BE2C (cell line): ENCODE measurements around the gene RAB33A.

Experiments
- DNase-seq: peaks from one replicate; pipeline ENCODE4 v3.0.0-alpha.2; 2020
- H3K27me3 ChIP-seq: fragments of 250-450 bp; sonication (Bioruptor Pico); 2 replicates; pipeline ENCODE4 v1.5.1; 2020; ENCODE audit warnings: mild to moderate bottlenecking
- H3K36me3 ChIP-seq: fragments of 250-450 bp; sonication (Bioruptor Pico); 2 replicates; pipeline ENCODE4 v1.5.1; 2020; ENCODE audit warnings: mild to moderate bottlenecking
- H3K4me1 ChIP-seq: fragments of 250-450 bp; sonication (Bioruptor Pico); 2 replicates; pipeline ENCODE4 v1.5.1; 2020
- H3K4me3 ChIP-seq: 2 replicates; pipeline ENCODE4 v1.5.1; 2011; ENCODE audit warnings: low read depth, low read length
- H3K9me3 ChIP-seq: fragments of 250-450 bp; sonication (Bioruptor Pico); 2 replicates; pipeline ENCODE4 v1.5.1; 2020
- CTCF ChIP-seq: IDR thresholded peaks from 2 replicates; pipeline ENCODE4 v1.5.1; 2012; ENCODE audit warnings: mild to moderate bottlenecking, low read depth, low read length

Gene RAB33A

GRCh38 chrX:130204647-130205046 lies 32.9 kb downstream of the RAB33A start:
- no peak for TF ChIP-seq CTCF
- Histone ChIP-seq H3K36me3 (no peaks in the 10 kb centered on the region), H3K4me1 (no peaks in the 10 kb centered on the region), H3K4me3 (no peak overlapping the region), H3K9me3 (no peaks in the 10 kb centered on the region), H3K27me3 (no peaks in the 10 kb centered on the region)
- DNase-seq, result no peak

- Histone ChIP-seq H3K36me3 (no peaks in the 10 kb centered on the region; the same call in 1 of the 2 replicates), H3K4me3 (no peak overlapping the region), H3K9me3 (no peaks in the 10 kb centered on the region), H3K27me3 (no peaks in the 10 kb centered on the region), H3K4me1 (no peaks in the 10 kb centered on the region)
- TF ChIP-seq CTCF, result no peak
- DNase-seq, result no peak
These were observed 39.8 kb downstream of the RAB33A start for GRCh38 chrX:130211415-130212186.

GRCh38 chrX:130212371-130212770 lies 40.6 kb downstream of the RAB33A start:
- Histone ChIP-seq H3K27me3 (no peaks in the 10 kb centered on the region), H3K9me3 (no peaks in the 10 kb centered on the region), H3K4me3 (no peak overlapping the region), H3K36me3 (no peaks in the 10 kb centered on the region; the same call in 1 of the 2 replicates), H3K4me1 (no peaks in the 10 kb centered on the region)
- TF ChIP-seq CTCF, result no peak
- DNase-seq, result no peak

- Histone ChIP-seq H3K27me3 (no peaks in the 10 kb centered on the region), H3K36me3 (no peaks in the 10 kb centered on the region; the same call in 1 of the 2 replicates), H3K4me3 (no peak overlapping the region), H3K4me1 (no peaks in the 10 kb centered on the region), H3K9me3 (no peaks in the 10 kb centered on the region)
- no peak for DNase-seq
- no peak for TF ChIP-seq CTCF
These were observed 41.6 kb downstream of the RAB33A start for GRCh38 chrX:130213376-130213775.

- Histone ChIP-seq H3K9me3 (no peaks in the 10 kb centered on the region), H3K27me3 (no peaks in the 10 kb centered on the region), H3K4me3 (no peak overlapping the region), H3K4me1 (no peaks in the 10 kb centered on the region), H3K36me3 (no peaks in the 10 kb centered on the region; the same call in 1 of the 2 replicates)
- TF ChIP-seq CTCF, result no peak
- DNase-seq, result no peak
These were observed 44.6 kb downstream of the RAB33A start for GRCh38 chrX:130216320-130216719.

GRCh38 chrX:130224810-130225209 lies 53.0 kb downstream of the RAB33A start:
- no peak for TF ChIP-seq CTCF
- H3K4me3 ChIP-seq, result no peak overlapping the region
- peaks cover 8% of the 10 kb centered on the region; the same call in 1 of the 2 replicates for H3K36me3 ChIP-seq
- no peaks in the 10 kb centered on the region for H3K4me1 ChIP-seq
- no peak for DNase-seq
- no peaks in the 10 kb centered on the region for H3K27me3 ChIP-seq
- no peaks in the 10 kb centered on the region for H3K9me3 ChIP-seq
